C4-2B (cell line): ENCODE results near the gene SPATA33.

Experiments
- CTCF ChIP-seq: fragments of 450-650 bp; conservative IDR thresholded peaks from 2 replicates; pipeline ENCODE4 v1.5.1; 2017; ENCODE audit warnings: mild to moderate bottlenecking
- ZFX ChIP-seq: fragments of 450-650 bp; IDR thresholded peaks from 2 replicates; pipeline ENCODE4 v1.6.1; 2017

- TF ChIP-seq CTCF (no peak), ZFX (no peak)
These were observed 49.1 kb downstream of the SPATA33 start for GRCh38 chr16:89706518-89707260.
